GM18520 (cell line): ENCODE measurements around the gene ITGA1.
A peak's percentile ranks its signal among the peaks of the same experiment; 100 is the strongest.

Experiments used
- ATAC-seq: cut with Tn5 transposase; IDR thresholded peaks from one replicate; pipeline ENCODE4 v1.9.1; 2021; ENCODE audit not compliant: unreplicated experiment

ITGA1 gene

DNA sequence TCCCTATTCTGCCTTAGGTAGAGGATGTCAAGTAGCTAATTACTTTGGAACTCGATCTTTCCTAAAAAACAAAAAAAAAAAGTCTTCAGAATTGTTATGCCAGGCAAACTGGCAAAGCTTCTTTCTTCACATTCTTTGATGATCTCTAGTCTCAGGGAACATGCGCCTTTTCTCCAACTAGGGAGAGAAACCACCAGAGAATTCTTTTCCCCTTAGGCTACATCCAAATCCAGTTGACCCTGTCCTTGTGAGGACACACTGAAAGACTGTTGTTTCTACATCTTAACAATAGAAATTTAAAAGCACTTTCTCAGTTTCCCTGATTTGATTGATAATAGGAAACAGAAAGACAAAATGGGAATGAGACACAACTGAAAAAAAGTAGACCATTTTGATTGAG lies 106.7 kb downstream of the ITGA1 start:
- ATAC-seq: no peak

GRCh38 chr5:52895075-52895474 lies 107.4 kb downstream of the ITGA1 start:
- ATAC-seq: no peak

DNA sequence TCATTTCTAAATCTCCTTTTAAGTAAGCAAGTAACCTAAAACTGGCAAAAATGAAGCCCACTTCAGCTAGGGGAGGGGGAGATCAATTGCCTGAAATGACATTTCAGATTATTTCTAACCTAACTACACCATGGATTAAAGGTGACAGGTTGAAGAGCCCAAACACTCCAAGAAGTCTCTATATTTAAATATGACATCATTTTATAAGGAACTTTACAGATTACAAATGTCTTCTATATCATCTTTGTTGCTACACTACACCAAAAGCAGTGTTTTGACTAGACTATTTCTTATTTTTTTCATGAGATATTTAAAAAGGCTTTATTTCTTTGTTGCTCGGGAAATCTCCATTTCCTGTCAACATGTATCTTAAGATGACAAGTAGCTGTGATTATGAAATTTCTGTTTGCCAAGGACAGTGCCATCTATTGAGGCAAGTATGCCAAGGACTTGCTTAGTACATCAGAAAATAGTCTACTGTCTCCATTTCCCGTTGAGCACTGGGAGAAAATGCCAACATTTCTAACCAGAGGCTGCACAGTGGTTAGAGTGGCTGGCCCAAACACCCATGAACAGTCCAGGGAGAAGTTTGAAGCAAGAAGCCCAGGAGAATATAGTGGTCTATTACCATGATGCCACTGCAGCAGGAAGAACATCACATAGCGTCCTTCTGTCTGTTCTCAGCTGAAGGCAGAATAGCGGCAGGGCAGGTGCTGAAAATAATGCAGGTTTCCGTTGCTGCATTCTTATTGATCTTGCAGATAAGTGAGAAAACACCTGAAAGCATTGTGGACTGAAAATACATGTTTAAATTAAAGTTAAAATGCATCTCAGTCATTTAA lies 108.1 kb downstream of the ITGA1 start:
- ATAC-seq: no peak

GRCh38 chr5:52896534-52897237 lies 109.0 kb downstream of the ITGA1 start:
- ATAC-seq: no peak

DNA sequence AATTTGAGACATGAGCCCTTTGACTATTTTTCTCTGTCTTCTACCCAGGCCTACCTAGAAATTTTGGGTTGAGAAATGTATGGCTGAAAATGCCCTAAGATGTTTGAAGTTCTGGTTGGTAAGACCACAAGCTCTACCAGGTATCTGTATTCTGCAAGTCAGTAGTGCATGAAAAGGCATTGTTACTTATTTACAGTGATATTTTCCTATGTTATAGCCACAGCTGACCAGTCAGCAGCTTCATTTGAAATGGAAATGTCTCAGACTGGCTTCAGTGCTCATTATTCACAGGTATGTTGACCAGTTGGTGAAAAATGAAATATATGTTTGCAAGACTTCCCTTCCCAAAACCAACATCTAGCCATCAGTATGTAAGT lies 109.5 kb downstream of the ITGA1 start:
- ATAC-seq: no peak

DNA sequence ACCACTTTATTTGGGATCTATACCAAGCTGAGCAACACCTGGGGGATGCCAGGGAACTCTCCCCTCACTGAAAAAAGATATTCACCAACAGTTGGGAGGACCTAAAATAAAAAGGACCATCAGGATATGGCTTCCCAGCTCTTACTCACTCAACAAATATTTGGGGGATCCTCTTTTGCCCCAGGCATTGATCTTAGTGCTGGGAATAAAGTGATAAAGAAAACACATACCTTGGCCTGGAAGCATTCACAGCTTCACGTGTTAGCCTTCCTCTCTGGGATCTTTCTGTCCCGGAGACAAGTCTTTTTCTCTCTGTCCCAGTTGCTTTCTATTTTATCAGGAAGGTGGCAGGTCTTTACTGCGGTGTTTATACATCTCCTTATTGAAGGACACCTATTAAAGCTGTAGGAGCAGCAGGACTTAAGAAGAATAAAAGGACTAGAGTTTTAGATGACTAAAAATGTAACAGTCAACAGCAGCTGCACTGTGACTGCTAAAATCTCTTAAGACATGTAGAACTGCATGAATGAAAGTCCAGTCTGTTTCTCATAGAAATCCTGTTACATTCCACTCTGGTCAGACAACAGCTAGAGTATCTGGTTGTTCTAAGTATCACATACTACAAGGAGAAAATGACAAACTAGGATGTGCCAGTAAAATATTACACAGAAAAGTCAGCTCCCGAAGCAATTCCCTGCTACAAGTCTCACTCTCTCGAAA lies 111.4 kb downstream of the ITGA1 start:
- ATAC-seq: no peak

GRCh38 chr5:52903142-52903541 lies 115.4 kb downstream of the ITGA1 start:
- no peak for ATAC-seq

DNA sequence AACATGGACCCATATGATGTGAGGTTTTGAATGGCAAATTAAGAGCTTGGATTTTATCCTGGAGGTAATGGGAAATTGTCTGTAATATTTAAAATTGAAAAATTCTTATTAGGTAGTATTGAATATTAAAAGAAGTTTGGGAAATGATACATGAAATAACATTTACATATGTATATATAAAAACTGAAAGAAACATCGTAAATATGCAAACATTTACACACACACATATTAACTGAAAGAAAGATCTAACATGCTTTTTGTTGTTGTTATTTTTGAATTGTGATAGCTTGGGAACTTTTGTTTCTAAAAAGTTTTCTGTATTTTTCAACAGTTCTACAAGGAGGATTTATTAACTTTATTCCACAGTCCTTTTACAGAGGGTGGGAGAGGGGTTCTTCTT lies 118.6 kb downstream of the ITGA1 start:
- ATAC-seq: no peak

DNA sequence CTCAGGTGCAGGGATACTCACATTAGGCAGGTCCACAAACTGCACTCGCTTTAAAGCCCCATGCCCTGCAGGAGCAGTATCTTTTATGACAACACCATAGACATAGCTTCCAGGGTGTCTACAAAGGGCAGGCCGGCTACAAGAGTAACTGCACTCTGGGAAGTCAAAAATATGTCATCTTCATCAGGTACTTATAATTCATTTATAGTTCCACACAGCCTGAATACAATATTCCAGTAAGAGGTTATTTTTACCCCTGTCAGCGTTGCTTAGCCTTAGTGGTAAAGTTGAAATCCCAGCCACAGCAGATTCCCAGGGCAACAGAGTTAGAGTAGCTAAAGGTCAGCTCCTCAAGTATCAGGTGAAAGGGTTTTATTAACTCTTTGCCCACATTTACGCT lies 119.1 kb downstream of the ITGA1 start:
- no peak for ATAC-seq

- ATAC-seq: no peak
Measured at GRCh38 chr5:52909192-52909591, 121.5 kb downstream of the ITGA1 start.

- ATAC-seq: no peak
Measured at GRCh38 chr5:52910071-52910470, 122.4 kb downstream of the ITGA1 start.

DNA sequence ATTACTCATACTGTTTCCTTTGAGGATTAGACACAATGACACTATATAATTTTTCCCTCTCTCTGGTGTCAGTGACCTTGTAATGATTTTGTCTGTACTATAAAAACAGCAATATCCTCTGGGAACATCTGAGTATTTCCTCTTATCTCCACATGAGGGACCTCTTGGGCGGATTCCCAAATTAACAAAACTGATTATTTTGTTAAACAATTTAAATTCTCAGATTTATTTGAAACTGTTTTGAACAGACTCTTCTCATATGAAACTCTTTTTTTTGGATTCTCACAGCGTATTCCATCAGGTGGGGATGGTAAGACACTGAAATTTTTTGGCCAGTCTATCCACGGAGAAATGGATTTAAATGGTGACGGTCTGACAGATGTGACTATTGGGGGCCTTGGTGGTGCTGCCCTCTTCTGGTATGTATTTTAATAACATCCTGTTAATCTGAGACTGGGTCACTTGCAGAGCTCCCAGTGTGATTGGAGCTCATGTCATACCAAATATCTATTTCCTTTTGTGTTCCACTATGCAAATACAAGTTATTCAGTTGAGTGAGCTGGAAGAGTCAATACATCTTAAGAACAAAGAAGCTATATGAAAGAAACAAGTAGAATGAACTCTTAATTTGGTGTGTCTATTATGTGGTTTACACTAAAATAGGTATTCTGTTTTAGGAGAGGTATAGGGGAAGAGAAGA lies 127.6 kb downstream of the ITGA1 start:
- ATAC-seq: peak; percentile 91

- ATAC-seq: no peak
Measured at GRCh38 chr5:52920929-52921328, 133.2 kb downstream of the ITGA1 start.

- no peak for ATAC-seq
Measured at GRCh38 chr5:52922384-52922783, 134.7 kb downstream of the ITGA1 start.

GRCh38 chr5:52924456-52924855 lies 136.7 kb downstream of the ITGA1 start:
- ATAC-seq: no peak

DNA sequence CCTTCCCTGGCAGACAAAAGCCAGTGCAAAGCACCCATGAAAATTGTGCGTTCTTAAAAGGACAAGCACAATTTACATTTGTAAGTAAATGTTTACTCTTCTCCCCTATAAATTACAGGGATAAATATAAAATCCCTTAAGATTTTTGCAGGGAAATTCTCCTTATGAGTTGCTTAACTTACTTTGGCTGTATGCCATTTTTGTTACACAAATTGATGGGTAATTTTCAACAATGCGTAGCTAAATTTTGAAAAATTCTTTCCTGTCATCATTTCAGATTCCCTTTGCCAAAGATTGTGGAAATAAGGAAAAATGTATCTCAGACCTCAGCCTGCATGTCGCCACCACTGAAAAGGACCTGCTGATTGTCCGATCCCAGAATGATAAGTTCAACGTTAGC lies 137.3 kb downstream of the ITGA1 start:
- ATAC-seq: no peak

DNA sequence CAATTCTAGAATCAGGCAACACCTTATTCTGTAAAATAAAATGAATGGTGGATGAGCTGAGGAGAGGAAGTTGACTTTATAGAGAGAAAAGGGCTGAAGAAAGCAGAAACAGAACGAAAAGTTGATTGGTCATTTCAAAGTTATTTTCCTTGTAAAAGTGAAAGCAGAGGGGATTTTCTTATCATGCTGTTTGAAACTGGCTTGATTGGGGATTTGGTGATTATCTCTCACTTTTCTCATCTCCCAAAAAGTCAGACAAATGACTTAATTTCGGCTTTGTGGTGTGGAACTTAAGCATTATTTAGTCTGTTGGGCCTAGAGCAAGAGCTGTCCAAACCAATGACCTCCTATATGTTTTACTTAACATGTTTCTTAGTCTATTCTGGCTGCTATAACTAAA lies 141.0 kb downstream of the ITGA1 start:
- ATAC-seq: no peak

GRCh38 chr5:52938226-52938625 lies 150.5 kb downstream of the ITGA1 start:
- ATAC-seq: no peak

GRCh38 chr5:52943285-52943684 lies 155.6 kb downstream of the ITGA1 start:
- ATAC-seq: peak; percentile 43

GRCh38 chr5:52943808-52944207 lies 156.1 kb downstream of the ITGA1 start:
- ATAC-seq: no peak

GRCh38 chr5:52945040-52945439 lies 157.3 kb downstream of the ITGA1 start:
- no peak for ATAC-seq
